NCI-H510A (cell line): Measurements from ENCODE around the gene STT3B.
"Not testable (repeated sequence)": the region's sequence is repeated elsewhere in the genome, so short reads cannot be mapped to it uniquely, and the experiment has no call there.

ENCODE experiments used
- DNase-seq: peaks from one replicate; lab custom pipeline; 2025; lab: John Stamatoyannopoulos, UW

STT3B gene

GRCh38 chr3:31532587-31533168, at the start of gene STT3B:
STT3B (plus strand) TSS chr3:31532925; CDS start chr3:31532999, 74 bp downstream.
- peak; percentile 64 for DNase-seq

- no peak for DNase-seq
These were observed 48.9 kb upstream of the STT3B start for GRCh38 chr3:31483776-31484175.

GRCh38 chr3:31485196-31485595, 47.5 kb upstream of the STT3B start:
- DNase-seq, result no peak

- no peak for DNase-seq
These were observed 45.7 kb upstream of the STT3B start for GRCh38 chr3:31486865-31487533.

GRCh38 chr3:31488475-31489017, 44.2 kb upstream of the STT3B start:
- no peak for DNase-seq

- DNase-seq, result no peak
These were observed 42.2 kb upstream of the STT3B start for GRCh38 chr3:31490502-31490901.

GRCh38 chr3:31491660-31492059, 41.1 kb upstream of the STT3B start:
- DNase-seq, result no peak

GRCh38 chr3:31493149-31493548, 39.6 kb upstream of the STT3B start:
- DNase-seq, result no peak

GRCh38 chr3:31495971-31496665, 36.6 kb upstream of the STT3B start:
- DNase-seq, result no peak

- no peak for DNase-seq
These were observed 33.9 kb upstream of the STT3B start for GRCh38 chr3:31498791-31499190.

- DNase-seq, result no peak
These were observed 33.4 kb upstream of the STT3B start for GRCh38 chr3:31499281-31499680.

GRCh38 chr3:31502803-31503221, 29.9 kb upstream of the STT3B start:
- no peak for DNase-seq

- no peak for DNase-seq
These were observed 29.3 kb upstream of the STT3B start for GRCh38 chr3:31503456-31503855.

GRCh38 chr3:31504230-31504629, 28.5 kb upstream of the STT3B start:
- no peak for DNase-seq

GRCh38 chr3:31505371-31506048, 27.2 kb upstream of the STT3B start:
- no peak for DNase-seq

- not testable (repeated sequence) for DNase-seq
These were observed 26.2 kb upstream of the STT3B start for GRCh38 chr3:31506515-31506914.

GRCh38 chr3:31508452-31509146, 24.1 kb upstream of the STT3B start:
- DNase-seq, result no peak

GRCh38 chr3:31509147-31509728, 23.5 kb upstream of the STT3B start:
- DNase-seq, result no peak

GRCh38 chr3:31514570-31514969, 18.2 kb upstream of the STT3B start:
- no peak for DNase-seq

- no peak for DNase-seq
These were observed 17.0 kb upstream of the STT3B start for GRCh38 chr3:31515486-31516284.

- no peak for DNase-seq
These were observed 16.0 kb upstream of the STT3B start for GRCh38 chr3:31516757-31517156.
